Activated CD8-positive, alpha-beta memory T cell treated with anti-CD3 and anti-CD28 coated beads, Interleukin-2, amount 50 U/mL, for 48 hours (primary cell): Measurements from ENCODE around the gene ITGA2.

Source experiments
- DNase-seq: peaks from one replicate; pipeline ENCODE4 v3.0.0-alpha.2; 2020

ITGA2 gene

GRCh38 chr5:53066088-53066487, 76.9 kb downstream of the ITGA2 start:
- no peak for DNase-seq

GRCh38 chr5:53067641-53068040, 78.5 kb downstream of the ITGA2 start:
- no peak for DNase-seq

GRCh38 chr5:53068291-53068836, 79.2 kb downstream of the ITGA2 start:
- no peak for DNase-seq

- DNase-seq: peak; percentile 63
Observed at GRCh38 chr5:53069626-53070025, 80.5 kb downstream of the ITGA2 start.

- no peak for DNase-seq
Observed at GRCh38 chr5:53071298-53071697, 82.1 kb downstream of the ITGA2 start.

GRCh38 chr5:53071738-53072137, 82.6 kb downstream of the ITGA2 start:
- DNase-seq: no peak

- no peak for DNase-seq
Observed at GRCh38 chr5:53073348-53073747, 84.2 kb downstream of the ITGA2 start.

GRCh38 chr5:53076014-53076583, 86.9 kb downstream of the ITGA2 start:
- no peak for DNase-seq

- no peak for DNase-seq
Observed at GRCh38 chr5:53080271-53080670, 91.1 kb downstream of the ITGA2 start.

- DNase-seq: no peak
Observed at GRCh38 chr5:53083927-53084326, 94.8 kb downstream of the ITGA2 start.

GRCh38 chr5:53084546-53085255, 95.5 kb downstream of the ITGA2 start:
- no peak for DNase-seq

- DNase-seq: no peak
Observed at GRCh38 chr5:53087171-53087570, 98.0 kb downstream of the ITGA2 start.

GRCh38 chr5:53087621-53088121, 98.5 kb downstream of the ITGA2 start:
- DNase-seq: no peak

- no peak for DNase-seq
Observed at GRCh38 chr5:53089481-53089991, 100.4 kb downstream of the ITGA2 start.

- no peak for DNase-seq
Observed at GRCh38 chr5:53090229-53090628, 101.1 kb downstream of the ITGA2 start.

- DNase-seq: no peak
Observed at GRCh38 chr5:53091289-53091688, 102.1 kb downstream of the ITGA2 start.

- no peak for DNase-seq
Observed at GRCh38 chr5:53092242-53092641, 103.1 kb downstream of the ITGA2 start.

- no peak for DNase-seq
Observed at GRCh38 chr5:53095217-53095616, 106.1 kb downstream of the ITGA2 start.

GRCh38 chr5:53095931-53096525, 106.9 kb downstream of the ITGA2 start:
- peak; percentile 78 for DNase-seq

GRCh38 chr5:53099546-53099945, 110.4 kb downstream of the ITGA2 start:
- DNase-seq: no peak

- DNase-seq: no peak
Observed at GRCh38 chr5:53100606-53101005, 111.5 kb downstream of the ITGA2 start.

GRCh38 chr5:53105611-53106300, 116.6 kb downstream of the ITGA2 start:
- DNase-seq: no peak

GRCh38 chr5:53109056-53109442, 119.9 kb downstream of the ITGA2 start:
- no peak for DNase-seq
